ENCODE results near the gene SPATA13.

- TF ChIP-seq CTCF (conservative IDR thresholded peaks at IDR 0.05) = no peak
- no peak for TF ChIP-seq EZH2 (IDR thresholded peaks at IDR 0.05; ENCODE audit: low read depth)
Observed at GRCh38 chr13:24119626-24120508, 40.7 kb upstream of the SPATA13 start.

All from PC-9 (cell line).